Suppressor macrophage treated with lipopolysaccharide for 1 hour (primary cell): ENCODE results near the gene CLIP4.

Source experiments
- DNase-seq, 3 donors: peaks; one replicate each; pipeline ENCODE4 v3.0.0-alpha.2; 2020 to 2022

The CLIP4 gene

GRCh38 chr2:29224693-29225551 lies 109.7 kb downstream of the CLIP4 start:
- DNase-seq, result no peak

GRCh38 chr2:29225814-29226213 lies 110.6 kb downstream of the CLIP4 start:
- DNase-seq, result no peak

GRCh38 chr2:29226375-29226774 lies 111.2 kb downstream of the CLIP4 start:
- no peak for DNase-seq

- DNase-seq, result no peak
Observed at GRCh38 chr2:29226808-29227207, 111.6 kb downstream of the CLIP4 start.

- peak in 1 of 3 donors; percentile 14 for DNase-seq
Observed at GRCh38 chr2:29227935-29228675, 112.9 kb downstream of the CLIP4 start.

- DNase-seq, result no peak
Observed at GRCh38 chr2:29228947-29229346, 113.7 kb downstream of the CLIP4 start.

- no peak for DNase-seq
Observed at GRCh38 chr2:29229640-29230039, 114.4 kb downstream of the CLIP4 start.

- no peak for DNase-seq
Observed at GRCh38 chr2:29232041-29232440, 116.8 kb downstream of the CLIP4 start.

GRCh38 chr2:29233428-29233827 lies 118.2 kb downstream of the CLIP4 start:
- no peak for DNase-seq

GRCh38 chr2:29235411-29235810 lies 120.2 kb downstream of the CLIP4 start:
- DNase-seq, result no peak

GRCh38 chr2:29236074-29236473 lies 120.9 kb downstream of the CLIP4 start:
- DNase-seq, result no peak

GRCh38 chr2:29238497-29238896 lies 123.3 kb downstream of the CLIP4 start:
- DNase-seq, result peak; percentile 53 to 67 (median 59)
